Measurements from ENCODE around the gene RRP12.
"Not testable (repeated sequence)": the region's sequence is repeated elsewhere in the genome, so short reads cannot be mapped to it uniquely, and the experiment has no call there.

Gene RRP12

GRCh38 chr10:97400665-97401454 lies at the start of gene RRP12:
TSS of gene RRP12 (minus strand) at chr10:97401340. CDS start at chr10:97401231, 109 bp downstream.
- peak; percentile 98 for DNase-seq

GRCh38 chr10:97450828-97451227 lies 49.7 kb upstream of the RRP12 start:
- no peak for DNase-seq

GRCh38 chr10:97445722-97446639 lies 44.8 kb upstream of the RRP12 start, which contains the start of the genes EXOSC1 and ZDHHC16:
TSS of gene EXOSC1 (minus strand) at chr10:97446006. CDS start at chr10:97445985, 21 bp downstream.
TSS of gene ZDHHC16 (plus strand) at chr10:97446175. CDS start at chr10:97451676, 5,501 bp downstream.
- peak; percentile 92 to 97 for DNase-seq

DNA sequence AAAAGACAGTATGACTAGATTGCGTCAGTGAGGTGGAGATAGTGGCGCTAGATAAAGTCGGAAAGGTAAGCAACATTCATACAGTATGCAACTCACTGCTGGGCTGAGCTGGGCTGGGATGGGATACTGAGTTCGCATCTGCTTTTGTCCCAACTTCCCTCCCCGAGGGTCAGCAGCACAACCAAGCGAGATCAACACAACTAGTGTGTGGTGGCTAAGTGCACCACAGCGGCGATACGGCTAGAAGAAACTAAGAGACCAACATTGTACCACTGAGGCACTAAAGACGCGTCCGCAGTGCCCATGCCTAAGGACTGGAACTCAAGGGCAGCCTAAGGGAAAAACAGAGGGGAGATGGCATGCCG lies 44.2 kb upstream of the RRP12 start:
- DNase-seq, result no peak

DNA sequence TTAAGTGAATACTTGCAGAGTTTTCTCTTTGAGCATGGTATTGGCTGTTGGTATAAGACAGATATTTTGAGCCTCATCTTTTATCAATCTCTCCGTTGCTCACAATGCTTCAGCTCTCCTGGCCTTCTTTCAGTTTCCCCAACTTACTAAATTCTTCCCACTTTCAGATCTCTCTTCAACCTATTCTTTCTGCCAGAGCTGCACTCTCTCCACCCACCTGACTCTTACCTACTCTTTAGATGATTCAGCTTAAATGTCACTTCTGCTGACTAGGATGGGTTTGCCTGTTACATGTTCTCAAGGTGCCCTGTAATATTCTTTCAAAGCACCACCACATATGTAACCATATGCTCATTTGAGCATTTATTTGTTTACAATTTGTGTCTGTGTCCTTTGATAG lies 43.1 kb upstream of the RRP12 start:
- no peak for DNase-seq

DNA sequence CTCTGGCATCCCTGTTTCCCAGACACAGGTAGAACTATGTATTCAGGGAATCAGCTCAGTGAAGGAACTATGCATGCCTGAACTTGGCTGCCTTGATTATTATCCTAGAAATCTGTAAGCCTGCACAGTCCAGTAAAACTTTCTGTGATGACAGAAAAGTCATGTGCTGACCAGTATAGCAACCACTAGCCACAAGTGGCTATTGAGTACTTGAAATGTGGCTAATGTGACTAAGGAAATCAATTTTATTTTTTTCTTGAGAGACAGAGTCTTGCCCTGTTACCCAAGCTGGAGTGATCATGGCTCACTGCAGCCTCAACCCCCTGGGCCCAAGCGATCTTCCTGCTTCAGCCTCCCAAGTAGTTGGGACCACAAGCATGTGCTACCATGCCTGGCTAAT lies 41.1 kb upstream of the RRP12 start:
- DNase-seq, result no peak

GRCh38 chr10:97435211-97435610 lies 34.1 kb upstream of the RRP12 start:
- DNase-seq, result no peak

GRCh38 chr10:97434557-97434956 lies 33.4 kb upstream of the RRP12 start:
- DNase-seq, result no peak

GRCh38 chr10:97434055-97434454 lies 32.9 kb upstream of the RRP12 start:
- DNase-seq, result no peak

GRCh38 chr10:97428572-97428981 lies 27.4 kb upstream of the RRP12 start:
- no peak for DNase-seq

GRCh38 chr10:97427571-97428179 lies 26.5 kb upstream of the RRP12 start:
- DNase-seq, result no peak

GRCh38 chr10:97426776-97427570 lies 25.8 kb upstream of the RRP12 start:
- DNase-seq, result no peak

- peak; percentile 91 to 92 for DNase-seq
Observed at GRCh38 chr10:97425964-97426775, 25.0 kb upstream of the RRP12 start, which contains the start of gene PGAM1. TSS of gene PGAM1 (plus strand) at chr10:97426191. CDS start at chr10:97426308, 117 bp downstream.

DNA sequence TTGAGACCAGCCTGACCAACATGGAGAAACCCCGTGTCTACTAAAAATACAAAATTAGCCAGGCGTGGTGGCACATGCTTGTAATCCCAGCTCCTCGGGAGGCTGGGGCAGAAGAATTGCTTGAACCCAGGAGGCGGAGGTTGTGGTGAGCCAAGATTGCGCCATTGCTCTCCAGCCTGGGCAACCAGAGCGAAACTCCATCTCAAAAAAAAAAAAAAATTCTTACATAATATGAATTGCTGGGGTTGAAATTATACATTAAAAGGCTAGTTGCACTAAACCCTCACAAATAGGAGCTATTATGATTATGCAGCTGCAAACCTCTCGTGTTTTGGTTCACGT lies 22.6 kb upstream of the RRP12 start:
- not testable (repeated sequence) for DNase-seq

DNA sequence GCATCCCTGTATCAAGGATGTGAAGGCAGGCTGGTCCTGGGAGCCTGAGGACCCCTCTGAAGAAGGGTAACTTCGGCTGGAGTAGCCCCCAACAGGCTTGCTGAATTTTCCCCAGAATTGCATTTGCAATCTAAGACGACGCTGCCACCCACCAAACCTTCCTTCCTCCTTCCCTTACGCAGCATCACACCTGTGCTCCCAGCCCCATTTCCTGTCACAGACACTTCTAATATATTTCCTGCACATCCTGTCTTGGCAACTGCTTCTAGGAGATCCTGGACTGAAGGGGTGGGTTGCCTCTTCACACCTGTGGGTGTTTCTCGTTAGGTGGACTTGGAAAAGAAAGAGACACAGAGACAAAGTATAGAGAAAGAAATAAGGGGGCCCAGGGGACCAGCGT lies 15.4 kb upstream of the RRP12 start:
- no peak for DNase-seq

- DNase-seq, result no peak
Observed at GRCh38 chr10:97412891-97413304, 11.8 kb upstream of the RRP12 start.

- no peak for DNase-seq
Observed at GRCh38 chr10:97411406-97411805, 10.3 kb upstream of the RRP12 start.

DNA sequence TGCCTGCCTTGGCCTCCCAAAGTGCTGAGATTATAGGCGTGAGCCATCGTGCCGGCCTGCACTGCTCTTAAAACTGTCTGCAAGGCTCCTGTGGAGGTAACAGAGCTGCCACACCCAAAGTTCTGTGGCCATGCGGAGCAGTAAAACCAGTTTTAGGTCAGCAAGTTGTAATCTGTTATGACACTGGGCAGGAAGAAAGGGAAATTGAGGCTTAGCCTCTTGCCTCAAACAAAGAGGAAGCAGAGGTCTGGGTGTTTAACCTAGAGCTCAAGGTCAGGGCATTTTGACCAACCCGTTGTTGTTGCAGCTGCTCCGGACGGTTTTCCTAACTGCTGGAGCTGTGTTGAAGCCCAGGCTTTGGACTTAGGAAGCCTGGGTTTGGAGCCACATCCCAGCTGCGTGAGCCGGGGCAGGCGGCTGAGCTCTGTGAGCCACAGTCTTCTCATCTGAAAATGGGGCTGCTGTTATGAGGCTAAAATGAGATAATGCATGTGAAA lies 7.4 kb upstream of the RRP12 start:
- no peak for DNase-seq

DNA sequence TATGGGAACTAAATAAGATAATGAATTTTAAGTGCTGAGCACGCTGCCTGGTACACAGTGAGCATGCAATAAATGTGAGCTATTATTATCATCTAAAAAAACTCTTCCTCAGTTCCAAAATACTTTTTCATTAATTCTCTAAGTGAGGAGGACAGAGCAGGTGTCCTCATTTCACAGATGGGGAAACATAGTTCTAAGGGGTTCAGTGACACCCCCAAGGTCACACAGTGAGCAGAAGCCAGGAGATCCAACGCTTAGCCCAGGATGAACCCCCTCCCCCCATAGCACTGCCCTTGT lies 6.8 kb upstream of the RRP12 start:
- DNase-seq, result no peak

DNA sequence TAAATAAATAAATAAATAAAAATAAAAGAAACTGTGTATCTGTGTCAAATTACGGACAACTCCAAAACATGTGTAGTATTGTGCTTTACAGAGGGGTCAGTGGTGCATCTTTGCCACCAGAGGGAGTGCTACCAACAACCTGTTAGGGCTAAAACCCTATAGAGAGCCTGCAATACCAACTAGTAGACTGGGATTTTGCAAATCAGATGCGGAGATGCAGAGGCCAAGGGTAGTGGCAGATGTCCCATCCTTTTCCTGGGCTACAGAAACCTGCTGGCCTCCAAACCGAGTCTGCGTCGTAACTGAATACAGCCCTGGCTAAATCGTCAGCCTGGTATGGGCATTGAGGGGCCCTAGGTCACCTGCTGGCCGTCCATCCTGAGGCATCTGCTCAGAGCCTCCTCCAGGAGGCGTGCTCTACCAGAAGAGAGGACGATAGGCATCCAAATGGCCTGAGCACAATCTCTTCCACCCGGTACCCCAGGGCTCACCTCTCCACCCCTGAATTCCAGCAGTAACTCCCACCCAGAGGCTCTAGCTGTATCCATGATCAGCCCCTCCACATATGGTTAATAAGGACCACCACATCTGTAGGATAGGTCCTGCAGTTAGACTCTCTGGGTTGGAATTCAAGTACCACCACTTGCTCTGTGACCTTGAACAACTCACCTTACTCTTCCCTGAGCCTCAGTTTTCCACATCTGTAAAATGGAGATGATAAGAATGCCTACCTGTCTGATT lies 6.2 kb upstream of the RRP12 start:
- peak; percentile 84 to 86 for DNase-seq

- DNase-seq, result not testable (repeated sequence)
Observed at GRCh38 chr10:97406483-97406882, 5.3 kb upstream of the RRP12 start.
